Breast epithelium (tissue), 4 donors: ENCODE measurements around the gene PTPRN2. TPM values are rescaled to one million over a fixed set of nuclear protein-coding genes. Genes with fewer than 3 reads are reported as not detected.

Source experiments
- DNase-seq, 2 donors: peaks; one replicate each; pipeline ENCODE4 v3.0.0-alpha.2; 2019; ENCODE audit warnings: low spot score in 2 of 2
- H3K27ac ChIP-seq, 2 donors: fragments of 200-600 bp; sonication (generic) in 1 of 2; one replicate each; pipeline ENCODE4 v1.5.1; 2016 to 2019; ENCODE audit warnings: mild to moderate bottlenecking in 1 of 2
- H3K27me3 ChIP-seq, 2 donors: fragments of 200-600 bp; sonication (generic) in 1 of 2; one replicate each; pipeline versions ENCODE4 v1.5.1 to v1.6.0; 2017 to 2019; ENCODE audit warnings: control low read depth in 1 of 2, mild to moderate bottlenecking in 1 of 2
- H3K36me3 ChIP-seq: fragments of 200-600 bp; one replicate; pipeline ENCODE4 v1.5.1; 2019
- H3K4me1 ChIP-seq, 2 donors: fragments of 200-600 bp; sonication (generic); one replicate each; pipeline ENCODE4 v1.5.1; 2016 to 2019; ENCODE audit warnings: control low read depth in 1 of 2
- H3K4me3 ChIP-seq, 3 donors: fragments of 200-600 bp; sonication (generic); 1 replicate in 2 of 3; 2 replicates in 1 of 3; pipeline ENCODE4 v1.5.1; 2016 to 2019; ENCODE audit warnings: mild to moderate bottlenecking in 3 of 3, moderate library complexity in 2 of 3
- H3K9me3 ChIP-seq, 2 donors: fragments of 200-600 bp; sonication (generic) in 1 of 2; one replicate each; pipeline ENCODE4 v1.5.1; 2016 to 2019; ENCODE audit warnings: control low read depth in 1 of 2
- CTCF ChIP-seq, 3 donors: fragments of 450-650 bp; IDR thresholded peaks; one replicate each; pipeline ENCODE4 v1.5.1; 2016 to 2017; ENCODE audit warnings: antibody characterized with exemption in 3 of 3, mild to moderate bottlenecking in 3 of 3, moderate library complexity in 3 of 3
- POLR2A ChIP-seq: fragments of 450-650 bp; IDR thresholded peaks from one replicate; pipeline ENCODE4 v1.6.1; 2016; ENCODE audit warnings: antibody characterized with exemption, mild to moderate bottlenecking, moderate library complexity
- POLR2AphosphoS5 ChIP-seq, 3 donors: sonication (generic); formaldehyde crosslinking; IDR thresholded peaks; one replicate each; pipeline ENCODE4 v1.6.1; 2017; ENCODE audit warnings: antibody characterized with exemption in 3 of 3
- intact Hi-C: fragments of 100-400 bp; cut with DNase I; formaldehyde crosslinking; loops from one replicate; pipeline ENCODE4 v1.15.1; 2023; ENCODE audit warnings: low total_unique reads
- total RNA-seq, 3 donors: library from RNA; depleted of rRNA; stranded (reverse); fragments of >200 nt; gene quantifications; one replicate each; pipeline ENCODE4 v1.1.0, GENCODE V29; 2016

PTPRN2 gene
- total RNA-seq, 3 donors from 2014 or later: 1.6 to 2.2 (median 2.2) TPM

- Histone ChIP-seq H3K27ac (no peak overlapping the region), H3K27me3 (no peaks in the 10 kb centered on the region), H3K36me3 (no peaks in the 10 kb centered on the region), H3K9me3 (peaks cover 0 to 7% of the 10 kb centered on the region in 2 donors), H3K4me1 (no peaks in the 10 kb centered on the region), H3K4me3 (no peak overlapping the region)
- no peak for DNase-seq
- intact Hi-C loops: no loop called here
- TF ChIP-seq CTCF (IDR thresholded peaks at IDR 0.05) (no peak), POLR2AphosphoS5 (IDR thresholded peaks at IDR 0.05) (no peak), POLR2A (no peak)
Measured at GRCh38 chr7:158244873-158245723, 342.5 kb downstream of the PTPRN2 start.

GRCh38 chr7:158244430-158244829 is 343.2 kb downstream of the PTPRN2 start:
- H3K27me3 ChIP-seq: no peaks in the 10 kb centered on the region
- no peak for DNase-seq
- no peak overlapping the region for H3K4me3 ChIP-seq
- peaks cover 0 to 7% of the 10 kb centered on the region in 2 donors for H3K9me3 ChIP-seq
- H3K36me3 ChIP-seq: no peaks in the 10 kb centered on the region
- H3K4me1 ChIP-seq: no peaks in the 10 kb centered on the region
- H3K27ac ChIP-seq: no peak overlapping the region
- TF ChIP-seq CTCF (IDR thresholded peaks at IDR 0.05) (no peak), POLR2A (no peak), POLR2AphosphoS5 (IDR thresholded peaks at IDR 0.05) (no peak)
- intact Hi-C loops: no loop called here

GRCh38 chr7:158241919-158242318 is 345.7 kb downstream of the PTPRN2 start:
- no peak for TF ChIP-seq POLR2A
- H3K4me1 ChIP-seq: no peaks in the 10 kb centered on the region
- DNase-seq: no peak
- intact Hi-C loops: no loop called here
- H3K27ac ChIP-seq: no peak overlapping the region
- H3K9me3 ChIP-seq: peaks cover 0 to 2% of the 10 kb centered on the region in 2 donors
- H3K36me3 ChIP-seq: no peaks in the 10 kb centered on the region
- no peak overlapping the region for H3K4me3 ChIP-seq
- H3K27me3 ChIP-seq: no peaks in the 10 kb centered on the region

GRCh38 chr7:158240801-158241200 is 346.8 kb downstream of the PTPRN2 start:
- Histone ChIP-seq H3K4me1 (no peaks in the 10 kb centered on the region), H3K27ac (no peak overlapping the region), H3K4me3 (no peak overlapping the region), H3K36me3 (no peaks in the 10 kb centered on the region), H3K27me3 (no peaks in the 10 kb centered on the region), H3K9me3 (peaks cover 0 to 2% of the 10 kb centered on the region in 2 donors)
- no peak for DNase-seq
- no peak for TF ChIP-seq POLR2AphosphoS5 (IDR thresholded peaks at IDR 0.05)
- intact Hi-C loops: no loop called here

GRCh38 chr7:158239290-158239981 is 348.2 kb downstream of the PTPRN2 start:
- H3K4me3 ChIP-seq: no peak overlapping the region
- H3K9me3 ChIP-seq: peaks cover 3 to 10% of the 10 kb centered on the region in 2 donors
- DNase-seq: no peak
- intact Hi-C loops: loop anchor here (10.0 kb wide), 1 partner anchor 1915 kb away; no protein-coding TSS in a partner anchor
- TF ChIP-seq CTCF (IDR thresholded peaks at IDR 0.05): no peak
- TF ChIP-seq POLR2A: no peak
- TF ChIP-seq POLR2AphosphoS5 (IDR thresholded peaks at IDR 0.05): no peak
- no peaks in the 10 kb centered on the region for H3K36me3 ChIP-seq
- H3K27me3 ChIP-seq: no peaks in the 10 kb centered on the region
- no peak overlapping the region for H3K27ac ChIP-seq
- H3K4me1 ChIP-seq: no peaks in the 10 kb centered on the region
